Measurements from ENCODE around the gene POLDIP3. TPM values are rescaled to one million over a fixed set of nuclear protein-coding genes. Genes with fewer than 3 reads are reported as not detected.

POLDIP3 gene
- total and polyA plus RNA-seq, 2 of the 4 experiments (the other 2 are of a cell fraction), result 33.9 to 43.6 TPM

DNA sequence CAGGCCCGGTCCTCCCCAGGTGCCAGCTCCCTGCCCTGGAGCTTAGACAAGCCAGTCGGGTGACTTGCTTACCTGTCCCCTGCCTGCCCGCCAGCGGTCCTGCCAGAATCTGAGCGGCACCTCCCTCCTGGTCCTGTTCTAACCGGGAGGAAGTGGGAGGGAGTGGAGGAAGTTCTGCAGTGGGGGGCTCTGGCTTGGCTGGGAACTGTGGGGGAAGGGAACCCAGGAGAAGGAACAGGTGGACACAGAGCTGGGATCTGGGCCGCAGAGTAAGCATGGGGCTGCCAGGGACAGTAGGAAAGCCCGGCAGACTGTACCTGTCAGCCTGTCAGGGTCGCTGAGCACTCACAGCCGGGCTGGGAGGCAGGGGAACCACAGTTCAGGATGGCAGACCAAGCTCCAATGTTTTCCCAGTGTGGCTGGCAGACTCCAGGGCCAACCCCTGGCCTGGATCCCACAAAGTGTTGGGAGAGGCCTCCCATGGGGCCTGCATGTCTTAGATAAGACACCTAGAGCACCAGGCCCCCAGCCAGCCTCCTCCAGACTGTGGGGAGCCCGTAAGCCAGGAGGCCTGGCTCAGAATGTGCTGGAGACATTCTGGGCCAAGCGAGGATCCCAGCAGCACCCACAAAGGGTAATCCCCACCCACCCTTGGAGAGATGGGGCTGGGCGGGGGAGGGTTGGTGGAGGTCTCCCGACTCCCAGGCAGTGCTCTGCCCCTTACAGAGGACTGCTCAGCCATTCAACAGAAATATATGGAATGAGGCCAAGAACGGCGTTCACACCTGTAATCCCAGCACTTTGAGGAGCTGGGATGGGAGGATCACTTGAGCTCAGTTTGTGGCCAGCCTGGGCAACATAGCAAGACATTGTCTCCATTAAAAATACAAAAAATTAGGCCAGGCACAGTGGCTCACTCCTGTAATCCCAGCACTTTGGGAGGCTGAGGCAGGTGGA, 32.2 kb upstream of the POLDIP3 start:
- H3K4me1 ChIP-seq (ENCODE audit: control insufficient read depth, insufficient read depth, low read length), result peaks cover 42% of the 10 kb centered on the region
- BruUV-seq (replicated peaks), result no TSS peak
- dilution Hi-C loops (cut with HindIII; ENCODE audit: low sequenced_read_pairs, unreplicated experiment), result no loop called here

More for the DNA sequence above, 32.2 kb upstream of the POLDIP3 start:
- Histone ChIP-seq H3K79me1 (ENCODE audit: low read depth in 1 of 2, low read length in 2 of 2) (peaks cover 4 to 74% of the 10 kb centered on the region in 2 experiments; a peak in 2 of 4 replicates), H2BK120ac (ENCODE audit: low read depth, low read length) (no peak overlapping the region), H4K20me1 (ENCODE audit: insufficient read depth, low read length) (peaks cover 64% of the 10 kb centered on the region), H3K4me3 (ENCODE audit: insufficient read depth, low read depth, low read length) (no peak overlapping the region), H2AFZ (replicated peaks; ENCODE audit: low read length, poor library complexity) (peak overlapping the region; percentile 47), H2AK9ac (replicated peaks; ENCODE audit: low read depth, low read length, poor library complexity) (peak overlapping the region; percentile 15), H4K91ac (ENCODE audit: insufficient read depth, low read depth, low read length) (no peak overlapping the region), H3K27me3 (ENCODE audit: control insufficient read depth, insufficient read depth, low read length) (no peaks in the 10 kb centered on the region), H3K36me3 (ENCODE audit: control insufficient read depth, insufficient read depth, low read length) (no peaks in the 10 kb centered on the region), H3K27ac (ENCODE audit: insufficient read depth, low read length) (no peak overlapping the region), H4K8ac (ENCODE audit: low read depth in 2 of 2, low read length in 2 of 2) (no peak overlapping the region), H3K14ac (replicated peaks; ENCODE audit: low read depth, low read length) (no peak overlapping the region), H3K4me2 (ENCODE audit: low read depth, low read length) (peak overlapping the region; percentile 41; the same call in 1 of the 2 replicates), H3K9me1 (ENCODE audit: insufficient read depth, low read length) (peaks cover 28% of the 10 kb centered on the region), H2BK20ac (ENCODE audit: low read depth, low read length) (no peak overlapping the region), H3K56ac (ENCODE audit: extremely low read depth, insufficient read depth, low read length) (no peak overlapping the region), H3K23ac (ENCODE audit: low read depth, low read length) (peak overlapping the region; percentile 42; the same call in 1 of the 2 replicates), H2BK15ac (ENCODE audit: low read depth, low read length) (no peak overlapping the region), H3K4ac (ENCODE audit: low read depth, low read length) (no peak overlapping the region), H3K9me3 (ENCODE audit: control insufficient read depth, insufficient read depth, low read length) (no peaks in the 10 kb centered on the region), H2AK5ac (ENCODE audit: low read depth, low read length) (peak overlapping the region; percentile 33; the same call in 1 of the 2 replicates), H3K18ac (ENCODE audit: low read depth, low read length) (no peak overlapping the region), H2BK5ac (ENCODE audit: low read depth, low read length, poor library complexity, severe bottlenecking) (peak overlapping the region; percentile 10), H3K9ac (ENCODE audit: low read depth, low read length) (no peak overlapping the region), H4K5ac (ENCODE audit: low read depth, low read length) (no peak overlapping the region)
- TF ChIP-seq RFX5 (IDR thresholded peaks at IDR 0.05; ENCODE audit: low read depth, low read length) (no peak), BHLHE40 (IDR thresholded peaks at IDR 0.05; ENCODE audit: low read depth, low read length) (no peak), RAD21 (IDR thresholded peaks at IDR 0.05; ENCODE audit: low read length) (no peak), MAZ (IDR thresholded peaks at IDR 0.05; ENCODE audit: borderline replicate concordance, low read depth, low read length) (no peak), CHD1 (IDR thresholded peaks at IDR 0.05; ENCODE audit: low read depth, low read length) (no peak), FOS (IDR thresholded peaks at IDR 0.05; ENCODE audit: low read depth, low read length) (no peak), SMC3 (IDR thresholded peaks at IDR 0.05; ENCODE audit: low read depth, low read length) (no peak), RCOR1 (IDR thresholded peaks at IDR 0.05; ENCODE audit: insufficient replicate concordance, low read length) (no peak)
- TF ChIP-seq, protein P1, sequence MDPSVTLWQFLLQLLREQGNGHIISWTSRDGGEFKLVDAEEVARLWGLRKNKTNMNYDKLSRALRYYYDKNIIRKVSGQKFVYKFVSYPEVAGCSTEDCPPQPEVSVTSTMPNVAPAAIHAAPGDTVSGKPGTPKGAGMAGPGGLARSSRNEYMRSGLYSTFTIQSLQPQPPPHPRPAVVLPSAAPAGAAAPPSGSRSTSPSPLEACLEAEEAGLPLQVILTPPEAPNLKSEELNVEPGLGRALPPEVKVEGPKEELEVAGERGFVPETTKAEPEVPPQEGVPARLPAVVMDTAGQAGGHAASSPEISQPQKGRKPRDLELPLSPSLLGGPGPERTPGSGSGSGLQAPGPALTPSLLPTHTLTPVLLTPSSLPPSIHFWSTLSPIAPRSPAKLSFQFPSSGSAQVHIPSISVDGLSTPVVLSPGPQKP (IDR thresholded peaks at IDR 0.05; ENCODE audit: borderline replicate concordance, low read depth, low read length), result no peak
- POLR2A ChIA-PET (ENCODE audit: unreplicated experiment), result interaction anchor here (1.5 kb wide), 1 partner anchor 32 kb away, joined by 4 read pairs; the partner anchor contains the start of gene POLDIP3
- DNase-seq, result no peak
- no peak for ATAC-seq (ENCODE audit: low read depth)
- CTCF ChIA-PET, result interaction anchor here (0.6 kb wide), 1 partner anchor 135 kb away, joined by 3 read pairs; no protein-coding TSS in a partner anchor
- intact Hi-C loops (cut with micrococcal nuclease), result no loop called here
- 59% methylated on average over 4 of the region's 16 CpGs; no CpG with 5 or more reads in 1 of the 2 experiments for WGBS, 2 experiments (ENCODE audit: extremely low coverage in 2 of 2, insufficient read length in 1 of 2)
- in situ Hi-C loops (cut with MboI; ENCODE audit: low sequenced_read_pairs), result no loop called here
